ENCODE data around the gene FHIT.

The FHIT gene

GRCh38 chr3:60536420-60536819 lies 714.8 kb downstream of the FHIT start:
- no peaks in the 10 kb centered on the region for H3K9me2 ChIP-seq (replicated peaks; ENCODE audit: insufficient read depth, low read length)
- H3K27ac ChIP-seq (ENCODE audit: low read depth, low read length): no peak overlapping the region
- no peak overlapping the region for H2AFZ ChIP-seq (ENCODE audit: low read depth, low read length, severe bottlenecking)
- no peaks in the 10 kb centered on the region for H3K36me3 ChIP-seq (ENCODE audit: low read length)
- TF ChIP-seq CTCF (IDR thresholded peaks at IDR 0.05; ENCODE audit: insufficient read depth, low read length, poor library complexity, severe bottlenecking) (no peak), EZH2phosphoT487 (conservative IDR thresholded peaks at IDR 0.05; ENCODE audit: low read length) (no peak)
- H4K20me1 ChIP-seq (ENCODE audit: low read depth, low read length): no peaks in the 10 kb centered on the region
- no peaks in the 10 kb centered on the region for H3K27me3 ChIP-seq (ENCODE audit: low read length)
- no peaks in the 10 kb centered on the region for H3F3A ChIP-seq (ENCODE audit: insufficient read depth)
- no peak overlapping the region for H3K9ac ChIP-seq (ENCODE audit: low read length)
- H3K9me3 ChIP-seq (ENCODE audit: insufficient read depth, low read length): no peaks in the 10 kb centered on the region
- H3K4me3 ChIP-seq (ENCODE audit: insufficient read depth, low read length, poor library complexity, severe bottlenecking): no peak overlapping the region
- no peak overlapping the region for H3K4me2 ChIP-seq (ENCODE audit: low read depth, low read length, poor library complexity, severe bottlenecking)
- no peaks in the 10 kb centered on the region for H3K79me2 ChIP-seq (ENCODE audit: insufficient read depth, low read length)

DNA sequence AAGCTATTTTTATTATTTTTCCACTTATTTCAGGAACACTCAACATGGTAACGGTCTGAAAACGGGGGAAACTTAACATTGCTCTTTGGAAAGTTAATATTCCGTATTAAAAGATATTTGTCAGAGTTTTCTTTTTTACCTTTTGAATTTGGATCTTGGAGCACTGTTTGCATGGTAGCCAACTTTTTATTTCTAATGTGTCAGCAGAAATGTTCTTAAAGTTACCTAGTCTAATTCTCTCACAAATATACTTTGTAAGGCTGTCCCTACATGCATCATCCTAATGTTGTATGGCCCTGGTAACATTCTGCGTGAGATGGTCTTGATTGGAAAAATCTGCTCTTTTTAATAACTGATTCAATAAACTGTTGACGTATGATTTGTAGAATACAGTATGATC lies 719.5 kb downstream of the FHIT start:
- H3F3A ChIP-seq (ENCODE audit: insufficient read depth): no peaks in the 10 kb centered on the region
- H3K79me2 ChIP-seq (ENCODE audit: insufficient read depth, low read length): no peaks in the 10 kb centered on the region
- no peaks in the 10 kb centered on the region for H3K27me3 ChIP-seq (ENCODE audit: low read length)
- H3K9me3 ChIP-seq (ENCODE audit: insufficient read depth, low read length): no peaks in the 10 kb centered on the region
- no peak overlapping the region for H2AFZ ChIP-seq (ENCODE audit: low read depth, low read length, severe bottlenecking)
- H3K4me2 ChIP-seq (ENCODE audit: low read depth, low read length, poor library complexity, severe bottlenecking): no peak overlapping the region
- no peak overlapping the region for H3K27ac ChIP-seq (ENCODE audit: low read depth, low read length)
- no peaks in the 10 kb centered on the region for H3K9me2 ChIP-seq (replicated peaks; ENCODE audit: insufficient read depth, low read length)
- TF ChIP-seq CTCF (IDR thresholded peaks at IDR 0.05; ENCODE audit: insufficient read depth, low read length, poor library complexity, severe bottlenecking) (no peak), EZH2phosphoT487 (conservative IDR thresholded peaks at IDR 0.05; ENCODE audit: low read length) (no peak)
- no peaks in the 10 kb centered on the region for H3K36me3 ChIP-seq (ENCODE audit: low read length)
- H3K9ac ChIP-seq (ENCODE audit: low read length): no peak overlapping the region
- no peak overlapping the region for H3K4me3 ChIP-seq (ENCODE audit: insufficient read depth, low read length, poor library complexity, severe bottlenecking)
- H4K20me1 ChIP-seq (ENCODE audit: low read depth, low read length): no peaks in the 10 kb centered on the region

DNA sequence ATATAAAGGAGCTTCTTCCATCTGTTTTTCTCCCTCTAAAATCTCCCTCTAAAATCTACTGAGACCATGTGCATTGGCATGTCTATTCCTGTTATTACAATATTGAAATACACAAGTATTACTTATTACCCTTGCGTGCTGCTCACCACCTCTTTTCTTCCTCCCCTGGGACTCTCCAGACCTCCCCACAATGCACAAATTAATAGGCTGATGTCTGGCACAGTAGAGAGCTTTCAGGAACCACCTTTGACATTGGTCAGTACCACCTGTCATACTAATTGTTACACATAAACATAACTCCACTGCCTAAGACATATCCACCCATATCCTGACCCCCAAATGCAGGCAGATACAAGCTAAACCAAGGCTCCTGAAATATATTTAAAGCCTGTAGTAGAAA lies 722.6 kb downstream of the FHIT start:
- Histone ChIP-seq H3K79me2 (ENCODE audit: insufficient read depth, low read length) (no peaks in the 10 kb centered on the region), H3K9me2 (replicated peaks; ENCODE audit: insufficient read depth, low read length) (no peaks in the 10 kb centered on the region), H3K9me3 (ENCODE audit: insufficient read depth, low read length) (no peaks in the 10 kb centered on the region), H2AFZ (ENCODE audit: low read depth, low read length, severe bottlenecking) (no peak overlapping the region), H3K4me3 (ENCODE audit: insufficient read depth, low read length, poor library complexity, severe bottlenecking) (no peak overlapping the region), H3K4me2 (ENCODE audit: low read depth, low read length, poor library complexity, severe bottlenecking) (no peak overlapping the region), H3K36me3 (ENCODE audit: low read length) (no peaks in the 10 kb centered on the region), H3K27me3 (ENCODE audit: low read length) (no peaks in the 10 kb centered on the region), H4K20me1 (ENCODE audit: low read depth, low read length) (no peaks in the 10 kb centered on the region), H3K9ac (ENCODE audit: low read length) (no peak overlapping the region), H3K27ac (ENCODE audit: low read depth, low read length) (no peak overlapping the region), H3F3A (ENCODE audit: insufficient read depth) (no peaks in the 10 kb centered on the region)
- TF ChIP-seq CTCF (IDR thresholded peaks at IDR 0.05; ENCODE audit: insufficient read depth, low read length, poor library complexity, severe bottlenecking): no peak
- no peak for TF ChIP-seq EZH2phosphoT487 (conservative IDR thresholded peaks at IDR 0.05; ENCODE audit: low read length)

DNA sequence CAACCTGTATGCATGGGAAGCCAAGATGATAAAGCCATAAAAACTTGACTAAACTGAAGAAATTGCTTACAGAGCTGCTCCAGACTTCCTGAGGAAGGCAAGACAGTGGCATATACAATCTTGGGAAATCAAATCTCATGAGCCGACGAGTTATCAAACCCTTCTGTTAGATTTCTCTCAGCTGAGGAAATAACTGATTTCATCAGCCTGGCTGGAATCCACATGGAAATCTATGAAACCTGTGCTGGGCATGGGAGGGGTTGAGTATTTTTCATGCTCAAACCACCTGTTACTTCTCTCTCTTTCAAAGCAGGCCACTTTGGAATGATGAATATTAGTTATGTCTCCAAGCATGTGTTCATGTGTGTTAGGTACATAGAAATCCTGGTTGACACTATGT lies 727.7 kb downstream of the FHIT start:
- H3K9me3 ChIP-seq (ENCODE audit: insufficient read depth, low read length): no peaks in the 10 kb centered on the region
- no peak overlapping the region for H3K4me2 ChIP-seq (ENCODE audit: low read depth, low read length, poor library complexity, severe bottlenecking)
- H3F3A ChIP-seq (ENCODE audit: insufficient read depth): no peaks in the 10 kb centered on the region
- H3K27me3 ChIP-seq (ENCODE audit: low read length): no peaks in the 10 kb centered on the region
- no peaks in the 10 kb centered on the region for H3K36me3 ChIP-seq (ENCODE audit: low read length)
- H2AFZ ChIP-seq (ENCODE audit: low read depth, low read length, severe bottlenecking): no peak overlapping the region
- no peaks in the 10 kb centered on the region for H3K79me2 ChIP-seq (ENCODE audit: insufficient read depth, low read length)
- H3K27ac ChIP-seq (ENCODE audit: low read depth, low read length): no peak overlapping the region
- no peak for TF ChIP-seq CTCF (IDR thresholded peaks at IDR 0.05; ENCODE audit: insufficient read depth, low read length, poor library complexity, severe bottlenecking)
- TF ChIP-seq EZH2phosphoT487 (conservative IDR thresholded peaks at IDR 0.05; ENCODE audit: low read length): no peak
- H3K4me3 ChIP-seq (ENCODE audit: insufficient read depth, low read length, poor library complexity, severe bottlenecking): no peak overlapping the region
- H4K20me1 ChIP-seq (ENCODE audit: low read depth, low read length): no peaks in the 10 kb centered on the region
- no peak overlapping the region for H3K9ac ChIP-seq (ENCODE audit: low read length)
- no peaks in the 10 kb centered on the region for H3K9me2 ChIP-seq (replicated peaks; ENCODE audit: insufficient read depth, low read length)
